Aortic smooth muscle cell (primary cell): ENCODE data around the gene PYCR2. TPM values are rescaled to one million over a fixed set of nuclear protein-coding genes. Genes with fewer than 3 reads are reported as not detected.

ENCODE experiments used
- total RNA-seq: library from RNA; depleted of rRNA; stranded (reverse); fragments of >200 nt; gene quantifications from 2 replicates; pipeline ENCODE4 v1.2.3, GENCODE V29; 2014

PYCR2 gene
- total RNA-seq: 31.9 and 42.1 TPM in 2 replicates

GRCh38 chr1:225923692-225924555 is at the start of gene PYCR2:
Gene PYCR2, minus strand, starts transcription at chr1:225924250. Its CDS starts 140 bp downstream, at chr1:225924110.

GRCh38 chr1:225941187-225941941 is 17.3 kb upstream of the PYCR2 start, which contains the start of gene LEFTY2:
Gene LEFTY2, minus strand, starts transcription at chr1:225941220. Its CDS starts 80 bp downstream, at chr1:225941140.

GRCh38 chr1:225888898-225889601 is 35.0 kb downstream of the PYCR2 start, which contains the start of gene LEFTY1:
Gene LEFTY1, minus strand, starts transcription at chr1:225889146. Its CDS starts 80 bp downstream, at chr1:225889066.

GRCh38 chr1:225881959-225882693 is 41.9 kb downstream of the PYCR2 start, which contains the start of gene TMEM63A:
Gene TMEM63A, minus strand, starts transcription at chr1:225882380. Its CDS starts 4,800 bp downstream, at chr1:225877580.

Other genes starting within 250 kb of the PYCR2 start
- 201 and 223 TPM in 2 replicates for gene SRP9, start 146.4 kb downstream of the PYCR2 start, total RNA-seq
- 16.6 and 28.0 TPM in 2 replicates for gene EPHX1, start 114.1 kb downstream of the PYCR2 start, total RNA-seq
- 20.5 and 23.4 TPM in 2 replicates for gene TMEM63A, start 41.9 kb downstream of the PYCR2 start, total RNA-seq
- 0.06 TPM in 1 of 2 replicates, not detected in the other for gene LEFTY1, start 35.1 kb downstream of the PYCR2 start, total RNA-seq
- gene LEFTY2, start 17.0 kb upstream of the PYCR2 start, total RNA-seq: 0.06 TPM in 1 of 2 replicates, not detected in the other
- gene SDE2, start 75.1 kb upstream of the PYCR2 start, total RNA-seq: 22.3 and 27.1 TPM in 2 replicates
- gene H3-3A, start 138.5 kb upstream of the PYCR2 start, total RNA-seq: 91.9 and 125 TPM in 2 replicates